Measurements from ENCODE around the gene PPP2R5D.
"Not testable (repeated sequence)": the region's sequence is repeated elsewhere in the genome, so short reads cannot be mapped to it uniquely, and the experiment has no call there.

The PPP2R5D gene

GRCh38 chr6:42938428-42938796, 46.0 kb upstream of the PPP2R5D start:
- Histone ChIP-seq H3K27ac (ENCODE audit: poor library complexity, severe bottlenecking) (no peak overlapping the region), H3K4me1 (ENCODE audit: insufficient read depth, poor library complexity, severe bottlenecking) (peaks cover 2% of the 10 kb centered on the region), H3K36me3 (ENCODE audit: low read depth) (peaks cover 34% of the 10 kb centered on the region), H3K4me3 (ENCODE audit: severe bottlenecking) (no peak overlapping the region), H3K9me3 (ENCODE audit: severe bottlenecking) (no peaks in the 10 kb centered on the region), H3K27me3 (ENCODE audit: insufficient read depth, poor library complexity, severe bottlenecking) (no peaks in the 10 kb centered on the region)
- DNase-seq (ENCODE audit: low spot score) (no peak), ATAC-seq (ENCODE audit: low read depth) (no peak)
- TF ChIP-seq CTCF (IDR thresholded peaks at IDR 0.05; ENCODE audit: poor library complexity, severe bottlenecking), result no peak

- no peak for DNase-seq (ENCODE audit: low spot score)
- ATAC-seq (ENCODE audit: low read depth), result no peak
These were observed 45.2 kb upstream of the PPP2R5D start for GRCh38 chr6:42938987-42939809.

GRCh38 chr6:42939810-42940167, 44.6 kb upstream of the PPP2R5D start:
- H3K4me1 ChIP-seq (ENCODE audit: insufficient read depth, poor library complexity, severe bottlenecking), result no peaks in the 10 kb centered on the region
- H3K36me3 ChIP-seq (ENCODE audit: low read depth), result peaks cover 24% of the 10 kb centered on the region
- no peak overlapping the region for H3K27ac ChIP-seq (ENCODE audit: poor library complexity, severe bottlenecking)
- DNase-seq (ENCODE audit: low spot score), result no peak
- no peak overlapping the region for H3K4me3 ChIP-seq (ENCODE audit: severe bottlenecking)
- no peaks in the 10 kb centered on the region for H3K27me3 ChIP-seq (ENCODE audit: insufficient read depth, poor library complexity, severe bottlenecking)
- no peaks in the 10 kb centered on the region for H3K9me3 ChIP-seq (ENCODE audit: severe bottlenecking)
- ATAC-seq (ENCODE audit: low read depth), result no peak
- TF ChIP-seq CTCF (IDR thresholded peaks at IDR 0.05; ENCODE audit: poor library complexity, severe bottlenecking), result no peak

More at GRCh38 chr6:42938987-42939809, 45.2 kb upstream of the PPP2R5D start:
- H3K4me1 ChIP-seq (ENCODE audit: insufficient read depth, poor library complexity, severe bottlenecking), result no peaks in the 10 kb centered on the region
- H3K9me3 ChIP-seq (ENCODE audit: severe bottlenecking), result no peaks in the 10 kb centered on the region
- no peaks in the 10 kb centered on the region for H3K27me3 ChIP-seq (ENCODE audit: insufficient read depth, poor library complexity, severe bottlenecking)
- TF ChIP-seq CTCF (IDR thresholded peaks at IDR 0.05; ENCODE audit: poor library complexity, severe bottlenecking), result no peak
- no peak overlapping the region for H3K4me3 ChIP-seq (ENCODE audit: severe bottlenecking)
- peaks cover 30% of the 10 kb centered on the region for H3K36me3 ChIP-seq (ENCODE audit: low read depth)
- no peak overlapping the region for H3K27ac ChIP-seq (ENCODE audit: poor library complexity, severe bottlenecking)

- peaks cover 16% of the 10 kb centered on the region for H3K36me3 ChIP-seq (ENCODE audit: low read depth)
- TF ChIP-seq CTCF (IDR thresholded peaks at IDR 0.05; ENCODE audit: poor library complexity, severe bottlenecking), result no peak
These were observed 43.8 kb upstream of the PPP2R5D start for GRCh38 chr6:42940493-42941045.

GRCh38 chr6:42941356-42941755, 43.0 kb upstream of the PPP2R5D start:
- H3K27ac ChIP-seq (ENCODE audit: poor library complexity, severe bottlenecking); H3K4me3 ChIP-seq (ENCODE audit: severe bottlenecking); ATAC-seq (ENCODE audit: low read depth); H3K9me3 ChIP-seq (ENCODE audit: severe bottlenecking); H3K27me3 ChIP-seq (ENCODE audit: insufficient read depth, poor library complexity, severe bottlenecking); H3K4me1 ChIP-seq (ENCODE audit: insufficient read depth, poor library complexity, severe bottlenecking); H3K36me3 ChIP-seq (ENCODE audit: low read depth); DNase-seq (ENCODE audit: low spot score): not testable (repeated sequence)

More at GRCh38 chr6:42940493-42941045, 43.8 kb upstream of the PPP2R5D start:
- no peaks in the 10 kb centered on the region for H3K9me3 ChIP-seq (ENCODE audit: severe bottlenecking)
- no peak for ATAC-seq (ENCODE audit: low read depth)
- no peak overlapping the region for H3K4me3 ChIP-seq (ENCODE audit: severe bottlenecking)
- H3K4me1 ChIP-seq (ENCODE audit: insufficient read depth, poor library complexity, severe bottlenecking), result no peaks in the 10 kb centered on the region
- no peaks in the 10 kb centered on the region for H3K27me3 ChIP-seq (ENCODE audit: insufficient read depth, poor library complexity, severe bottlenecking)
- DNase-seq (ENCODE audit: low spot score), result no peak
- no peak overlapping the region for H3K27ac ChIP-seq (ENCODE audit: poor library complexity, severe bottlenecking)
